SK-N-SH treated with all-trans-retinoic acid at 6 μM for 48 hours (cell line): ENCODE results near the gene AGBL3.

ENCODE experiments used
- ARNTL ChIP-seq: fragments of 450-650 bp; formaldehyde crosslinking; IDR thresholded peaks from 2 replicates; pipeline ENCODE4 v1.5.0; 2020; ENCODE audit warnings: low read depth, mild to moderate bottlenecking, moderate library complexity, borderline replicate concordance
- CREB5 ChIP-seq: fragments of 250-450 bp; sonication (Bioruptor Pico); IDR thresholded peaks from 2 replicates; pipeline ENCODE4 v1.5.1; 2020; ENCODE audit warnings: low read depth, mild to moderate bottlenecking, moderate library complexity
- ESRRG ChIP-seq: fragments of 250-450 bp; sonication (Bioruptor Pico); IDR thresholded peaks from 2 replicates; pipeline ENCODE4 v1.6.1; 2021; ENCODE audit warnings: mild to moderate bottlenecking
- RARB ChIP-seq: fragments of 250-450 bp; sonication (Bioruptor Pico); IDR thresholded peaks from 2 replicates; pipeline ENCODE4 v1.8.0; 2021; ENCODE audit warnings: mild to moderate bottlenecking, moderate library complexity
- TCF4 ChIP-seq: fragments of 250-450 bp; sonication (Bioruptor Pico); IDR thresholded peaks from 2 replicates; pipeline ENCODE4 v1.8.0; 2021; ENCODE audit warnings: mild to moderate bottlenecking, moderate library complexity, borderline replicate concordance
- TOX ChIP-seq: fragments of 250-450 bp; sonication (Bioruptor Pico); IDR thresholded peaks from 2 replicates; pipeline ENCODE4 v1.8.0; 2021; ENCODE audit warnings: mild to moderate bottlenecking, moderate library complexity, borderline replicate concordance
- TSHZ2 ChIP-seq: fragments of 250-450 bp; sonication (Bioruptor Pico); IDR thresholded peaks from 2 replicates; pipeline ENCODE4 v1.5.0; 2020; ENCODE audit warnings: mild to moderate bottlenecking, moderate library complexity
- ZFP3 ChIP-seq: fragments of 250-450 bp; sonication (Bioruptor Pico); IDR thresholded peaks from 2 replicates; pipeline ENCODE4 v1.5.0; 2020; ENCODE audit warnings: mild to moderate bottlenecking, moderate library complexity
- ZNF70 ChIP-seq: fragments of 450-650 bp; formaldehyde crosslinking; IDR thresholded peaks from 2 replicates; pipeline ENCODE4 v1.5.0; 2020; ENCODE audit warnings: mild to moderate bottlenecking, moderate library complexity
- TF ChIP-seq, protein P1 (sequence below): fragments of 250-450 bp; sonication (Bioruptor Pico); IDR thresholded peaks from 2 replicates; pipeline ENCODE4 v1.8.0; 2020; ENCODE audit warnings: mild to moderate bottlenecking, moderate library complexity, borderline replicate concordance
- TF ChIP-seq, protein P2 (sequence below): fragments of 250-450 bp; sonication (Bioruptor Pico); IDR thresholded peaks from 2 replicates; pipeline ENCODE4 v1.5.1; 2021; ENCODE audit warnings: mild to moderate bottlenecking, moderate library complexity
- TF ChIP-seq, protein P3 (sequence below): fragments of 250-450 bp; sonication (Bioruptor Pico); IDR thresholded peaks from 2 replicates; pipeline ENCODE4 v1.8.0; 2021; ENCODE audit warnings: low read depth, mild to moderate bottlenecking, moderate library complexity, borderline replicate concordance

- TF ChIP-seq, protein P1, sequence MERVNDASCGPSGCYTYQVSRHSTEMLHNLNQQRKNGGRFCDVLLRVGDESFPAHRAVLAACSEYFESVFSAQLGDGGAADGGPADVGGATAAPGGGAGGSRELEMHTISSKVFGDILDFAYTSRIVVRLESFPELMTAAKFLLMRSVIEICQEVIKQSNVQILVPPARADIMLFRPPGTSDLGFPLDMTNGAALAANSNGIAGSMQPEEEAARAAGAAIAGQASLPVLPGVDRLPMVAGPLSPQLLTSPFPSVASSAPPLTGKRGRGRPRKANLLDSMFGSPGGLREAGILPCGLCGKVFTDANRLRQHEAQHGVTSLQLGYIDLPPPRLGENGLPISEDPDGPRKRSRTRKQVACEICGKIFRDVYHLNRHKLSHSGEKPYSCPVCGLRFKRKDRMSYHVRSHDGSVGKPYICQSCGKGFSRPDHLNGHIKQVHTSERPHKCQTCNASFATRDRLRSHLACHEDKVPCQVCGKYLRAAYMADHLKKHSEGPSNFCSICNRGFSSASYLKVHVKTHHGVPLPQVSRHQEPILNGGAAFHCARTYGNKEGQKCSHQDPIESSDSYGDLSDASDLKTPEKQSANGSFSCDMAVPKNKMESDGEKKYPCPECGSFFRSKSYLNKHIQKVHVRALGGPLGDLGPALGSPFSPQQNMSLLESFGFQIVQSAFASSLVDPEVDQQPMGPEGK (CRISPR knock-in tag), result no peak
- TF ChIP-seq ZFP3 (CRISPR knock-in tag), result no peak
- no peak for TF ChIP-seq RARB (CRISPR knock-in tag)
- TF ChIP-seq, protein P2, sequence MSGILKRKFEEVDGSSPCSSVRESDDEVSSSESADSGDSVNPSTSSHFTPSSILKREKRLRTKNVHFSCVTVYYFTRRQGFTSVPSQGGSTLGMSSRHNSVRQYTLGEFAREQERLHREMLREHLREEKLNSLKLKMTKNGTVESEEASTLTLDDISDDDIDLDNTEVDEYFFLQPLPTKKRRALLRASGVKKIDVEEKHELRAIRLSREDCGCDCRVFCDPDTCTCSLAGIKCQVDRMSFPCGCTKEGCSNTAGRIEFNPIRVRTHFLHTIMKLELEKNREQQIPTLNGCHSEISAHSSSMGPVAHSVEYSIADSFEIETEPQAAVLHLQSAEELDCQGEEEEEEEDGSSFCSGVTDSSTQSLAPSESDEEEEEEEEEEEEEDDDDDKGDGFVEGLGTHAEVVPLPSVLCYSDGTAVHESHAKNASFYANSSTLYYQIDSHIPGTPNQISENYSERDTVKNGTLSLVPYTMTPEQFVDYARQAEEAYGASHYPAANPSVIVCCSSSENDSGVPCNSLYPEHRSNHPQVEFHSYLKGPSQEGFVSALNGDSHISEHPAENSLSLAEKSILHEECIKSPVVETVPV (CRISPR knock-in tag), result no peak
- no peak for TF ChIP-seq TSHZ2 (CRISPR knock-in tag)
- TF ChIP-seq TOX (CRISPR knock-in tag), result no peak
- TF ChIP-seq TCF4 (CRISPR knock-in tag), result no peak
- TF ChIP-seq CREB5, result no peak
- no peak for TF ChIP-seq ARNTL
- TF ChIP-seq ESRRG (CRISPR knock-in tag), result no peak
- TF ChIP-seq, protein P3, sequence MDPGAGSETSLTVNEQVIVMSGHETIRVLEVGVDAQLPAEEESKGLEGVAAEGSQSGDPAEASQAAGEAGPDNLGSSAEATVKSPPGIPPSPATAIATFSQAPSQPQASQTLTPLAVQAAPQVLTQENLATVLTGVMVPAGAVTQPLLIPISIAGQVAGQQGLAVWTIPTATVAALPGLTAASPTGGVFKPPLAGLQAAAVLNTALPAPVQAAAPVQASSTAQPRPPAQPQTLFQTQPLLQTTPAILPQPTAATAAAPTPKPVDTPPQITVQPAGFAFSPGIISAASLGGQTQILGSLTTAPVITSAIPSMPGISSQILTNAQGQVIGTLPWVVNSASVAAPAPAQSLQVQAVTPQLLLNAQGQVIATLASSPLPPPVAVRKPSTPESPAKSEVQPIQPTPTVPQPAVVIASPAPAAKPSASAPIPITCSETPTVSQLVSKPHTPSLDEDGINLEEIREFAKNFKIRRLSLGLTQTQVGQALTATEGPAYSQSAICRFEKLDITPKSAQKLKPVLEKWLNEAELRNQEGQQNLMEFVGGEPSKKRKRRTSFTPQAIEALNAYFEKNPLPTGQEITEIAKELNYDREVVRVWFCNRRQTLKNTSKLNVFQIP (CRISPR knock-in tag), result no peak
- TF ChIP-seq ZNF70 (CRISPR knock-in tag), result no peak
Measured at GRCh38 chr7:135162382-135163001, 176.2 kb downstream of the AGBL3 start.
